ENCODE results near the gene RBM33.
A peak's percentile ranks its signal among the peaks of the same experiment; 100 is the strongest.

The RBM33 gene

GRCh38 chr7:155766966-155767916, 122.8 kb downstream of the RBM33 start:
- H3K4me1 ChIP-seq (ENCODE audit: control insufficient read depth, insufficient read depth, low read length) = no peaks in the 10 kb centered on the region
- no peak overlapping the region for H3K4me3 ChIP-seq (ENCODE audit: low read depth, low read length)
- POLR2A ChIA-PET = no interaction called here
- CTCF ChIA-PET = interaction anchor here (0.6 to 2.8 kb wide), 17 partner anchors 10 to 973 kb away, joined by 3 to 26 read pairs (median 3); no protein-coding TSS in a partner anchor
- no peaks in the 10 kb centered on the region for H3K9me3 ChIP-seq (ENCODE audit: control insufficient read depth, insufficient read depth, low read depth, low read length)
- H3K27ac ChIP-seq (ENCODE audit: extremely low read depth, low read depth, low read length) = no peak overlapping the region
- no peak for TF ChIP-seq GLI2 (tag by site-specific recombination; IDR thresholded peaks at IDR 0.05; ENCODE audit: borderline replicate concordance, low read depth)
- no peak for TF ChIP-seq BCL11A (tag by site-specific recombination; IDR thresholded peaks at IDR 0.05; ENCODE audit: low read depth)
- no peak for TF ChIP-seq ZNF138 (tag by site-specific recombination; IDR thresholded peaks at IDR 0.05; ENCODE audit: borderline replicate concordance)
- TF ChIP-seq AEBP2 (tag by site-specific recombination; IDR thresholded peaks at IDR 0.05; ENCODE audit: borderline replicate concordance) = no peak
- no peak for TF ChIP-seq ZSCAN18 (tag by site-specific recombination; IDR thresholded peaks at IDR 0.05)
- TF ChIP-seq ZNF23 (tag by site-specific recombination; IDR thresholded peaks at IDR 0.05; ENCODE audit: borderline replicate concordance) = no peak
- TF ChIP-seq ZNF76 (tag by site-specific recombination; IDR thresholded peaks at IDR 0.05; ENCODE audit: borderline replicate concordance, low read depth) = no peak
- peaks cover 0 to 91% of the 10 kb centered on the region in 2 experiments; a peak in 1 of 3 replicates for H3K36me3 ChIP-seq (ENCODE audit: control insufficient read depth in 2 of 2, insufficient read depth in 1 of 2, low read length in 2 of 2)

GRCh38 chr7:155769701-155770100, 125.2 kb downstream of the RBM33 start:
- Histone ChIP-seq H3K9me3 (ENCODE audit: control insufficient read depth, insufficient read depth, low read depth, low read length) (no peaks in the 10 kb centered on the region), H3K36me3 (ENCODE audit: control insufficient read depth in 2 of 2, insufficient read depth in 1 of 2, low read length in 2 of 2) (peaks cover 0 to 87% of the 10 kb centered on the region in 2 experiments; a peak in 2 of 3 replicates), H3K4me1 (ENCODE audit: control insufficient read depth, insufficient read depth, low read length) (no peaks in the 10 kb centered on the region), H3K4me3 (ENCODE audit: low read depth, low read length) (no peak overlapping the region), H3K27ac (ENCODE audit: extremely low read depth, low read depth, low read length) (no peak overlapping the region)
- TF ChIP-seq EGR2 (tag by site-specific recombination; IDR thresholded peaks at IDR 0.05; ENCODE audit: low read depth) (peak; percentile 39; the same call in 1 of the 2 replicates), ZNF18 (tag by site-specific recombination; IDR thresholded peaks at IDR 0.05) (no peak)
- POLR2A ChIA-PET = no interaction called here
- CTCF ChIA-PET = interaction anchor here (0.5 to 1.3 kb wide), 3 partner anchors 171 to 506 kb away, joined by 3 to 6 read pairs (median 5); no protein-coding TSS in a partner anchor

- ChIA-PET POLR2A (interaction anchor here (0.6 kb wide), 1 partner anchor 297 kb away, joined by 6 read pairs; no protein-coding TSS in a partner anchor), CTCF (interaction anchor here (0.5 to 1.3 kb wide), 5 partner anchors 170 to 844 kb away, joined by 3 to 6 read pairs (median 4); no protein-coding TSS in a partner anchor)
- Histone ChIP-seq H3K36me3 (ENCODE audit: control insufficient read depth in 2 of 2, insufficient read depth in 1 of 2, low read length in 2 of 2) (peaks cover 0 to 87% of the 10 kb centered on the region in 2 experiments; a peak in 2 of 3 replicates), H3K4me1 (ENCODE audit: control insufficient read depth, insufficient read depth, low read length) (no peaks in the 10 kb centered on the region), H3K27ac (ENCODE audit: extremely low read depth, low read depth, low read length) (no peak overlapping the region), H3K9me3 (ENCODE audit: control insufficient read depth, insufficient read depth, low read depth, low read length) (no peaks in the 10 kb centered on the region), H3K4me3 (ENCODE audit: low read depth, low read length) (no peak overlapping the region)
- TF ChIP-seq ZNF585B (tag by site-specific recombination; IDR thresholded peaks at IDR 0.05) (no peak), ZNF548 (tag by site-specific recombination; IDR thresholded peaks at IDR 0.05) (no peak), ZNF639 (tag by site-specific recombination; IDR thresholded peaks at IDR 0.05) (no peak), ZNF707 (tag by site-specific recombination; IDR thresholded peaks at IDR 0.05) (no peak), PATZ1 (tag by site-specific recombination; IDR thresholded peaks at IDR 0.05) (no peak), KLF10 (tag by site-specific recombination; IDR thresholded peaks at IDR 0.05) (no peak), ZNF660 (tag by site-specific recombination; IDR thresholded peaks at IDR 0.05) (no peak), ZNF19 (tag by site-specific recombination; IDR thresholded peaks at IDR 0.05; ENCODE audit: low read depth) (no peak), GFI1B (tag by site-specific recombination; IDR thresholded peaks at IDR 0.05) (no peak), ZNF629 (tag by site-specific recombination; IDR thresholded peaks at IDR 0.05) (no peak)
Measured at GRCh38 chr7:155770241-155770640, 125.8 kb downstream of the RBM33 start.
